Activated T-cell treated with anti-CD3 and anti-CD28 coated beads, Interleukin-2, amount 50 U/mL, for 1 hour (primary cell): ENCODE data around the gene GRID2IP.
"Not testable (repeated sequence)": the region's sequence is repeated elsewhere in the genome, so short reads cannot be mapped to it uniquely, and the experiment has no call there.

Source experiments
- DNase-seq: peaks from one replicate; pipeline ENCODE4 v3.0.0-alpha.2; 2020

The GRID2IP gene

DNA sequence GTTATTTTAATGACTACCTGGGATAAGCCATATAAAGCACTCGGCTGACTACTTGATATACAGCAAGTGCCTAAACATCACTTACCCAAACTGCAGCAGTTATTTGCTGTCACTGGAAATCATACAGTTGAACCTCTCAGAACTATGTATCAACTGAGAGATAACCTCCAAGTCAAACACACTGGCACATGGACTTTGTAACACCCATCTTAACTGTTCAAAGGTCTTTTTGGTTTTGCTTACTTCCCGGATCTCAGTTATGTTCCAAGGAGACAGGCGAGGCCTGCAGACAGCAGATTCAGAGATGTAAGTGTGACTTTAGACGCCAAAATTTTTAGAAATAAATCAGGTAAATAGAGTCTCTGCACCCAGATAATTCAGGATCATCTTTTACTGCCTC, 69.0 kb downstream of the GRID2IP start:
- DNase-seq: no peak

DNA sequence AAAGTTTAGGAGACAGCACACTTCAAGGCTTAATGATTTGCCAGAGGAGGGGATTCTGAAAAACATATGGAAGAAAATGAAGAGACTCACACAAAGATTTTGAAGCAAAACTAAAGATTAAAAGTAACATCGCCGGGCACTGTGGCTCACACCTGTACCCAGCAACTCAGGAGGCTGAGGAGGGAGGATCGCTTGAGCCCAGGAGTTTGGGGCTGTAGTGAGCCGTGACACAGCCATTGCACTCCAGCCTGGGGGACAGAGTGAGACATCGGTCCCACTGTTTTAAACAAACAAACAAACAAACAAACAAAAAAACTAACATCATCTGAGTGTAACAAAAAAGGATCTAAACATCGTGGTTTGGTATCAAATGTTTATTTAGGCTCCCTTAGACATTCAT, 69.8 kb downstream of the GRID2IP start:
- DNase-seq: no peak

DNA sequence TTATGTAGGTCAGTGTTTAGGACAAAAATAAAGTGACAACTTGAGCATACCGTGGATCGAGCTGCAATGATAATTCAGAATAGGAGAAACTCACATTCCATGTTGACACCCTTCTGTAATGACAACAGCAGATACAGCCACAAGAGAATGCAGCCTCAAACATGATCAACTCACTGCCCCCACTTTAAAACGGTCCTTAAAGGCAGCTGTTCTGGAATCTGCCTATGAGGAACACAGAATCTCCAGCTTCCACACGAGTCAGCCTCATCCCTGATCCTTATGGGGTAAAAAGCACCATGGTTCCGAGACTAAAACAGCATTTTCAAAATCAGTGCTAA, 71.0 kb downstream of the GRID2IP start:
- no peak for DNase-seq

DNA sequence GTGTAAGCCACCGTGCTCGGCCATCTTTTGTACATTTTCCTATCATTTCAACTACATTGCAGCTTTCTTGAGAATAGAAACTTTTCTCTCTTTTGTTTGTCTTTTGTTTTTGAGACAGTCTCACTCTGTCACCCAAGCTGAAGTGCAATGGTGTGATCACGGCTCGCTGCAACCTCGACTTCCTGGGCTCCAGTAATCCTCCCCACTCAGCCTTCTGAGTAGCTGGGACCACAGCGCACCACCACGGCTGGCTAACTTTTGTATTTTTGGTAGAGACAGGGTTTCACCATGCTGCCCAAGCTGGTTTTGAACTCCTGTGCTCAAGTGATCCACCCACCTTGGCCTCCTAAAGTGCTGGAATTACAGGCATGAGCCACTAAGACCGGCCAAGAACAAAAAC, 72.2 kb downstream of the GRID2IP start:
- no peak for DNase-seq

DNA sequence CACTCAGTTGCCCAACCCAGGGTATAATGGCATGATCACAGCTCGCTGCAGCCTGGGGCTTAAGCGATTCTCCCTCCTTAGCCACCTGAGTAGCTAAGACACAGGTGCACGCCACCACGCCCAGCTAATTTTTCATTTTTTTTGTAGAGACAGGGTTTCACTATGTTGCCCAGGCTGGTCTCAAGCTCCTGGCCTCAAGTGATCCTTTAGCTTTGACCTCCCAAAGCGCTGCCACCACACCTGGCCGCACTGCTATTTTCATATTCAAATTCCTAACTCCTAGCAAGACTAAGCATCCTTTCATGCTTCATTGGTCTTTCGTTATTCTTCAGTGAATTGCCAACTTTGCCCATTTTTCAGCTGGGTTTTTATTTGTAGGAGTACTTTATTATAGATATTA, 73.1 kb downstream of the GRID2IP start:
- DNase-seq: no peak

DNA sequence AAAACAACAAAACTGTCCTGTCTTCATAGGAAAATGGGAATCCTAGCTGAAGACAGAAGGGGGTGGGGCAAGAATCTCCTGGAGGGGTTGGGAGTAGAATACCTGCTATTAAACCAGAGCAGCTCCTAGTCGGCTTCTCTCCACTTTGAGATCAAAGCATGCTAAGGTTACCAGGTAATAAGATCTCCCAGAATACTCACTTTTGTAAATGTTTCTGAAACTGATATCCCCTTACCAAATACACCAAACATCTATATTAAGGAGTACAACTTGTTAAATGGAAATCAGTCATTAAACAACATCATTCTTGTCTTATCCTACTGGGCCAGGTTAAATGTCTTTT, 74.0 kb downstream of the GRID2IP start:
- DNase-seq: no peak

DNA sequence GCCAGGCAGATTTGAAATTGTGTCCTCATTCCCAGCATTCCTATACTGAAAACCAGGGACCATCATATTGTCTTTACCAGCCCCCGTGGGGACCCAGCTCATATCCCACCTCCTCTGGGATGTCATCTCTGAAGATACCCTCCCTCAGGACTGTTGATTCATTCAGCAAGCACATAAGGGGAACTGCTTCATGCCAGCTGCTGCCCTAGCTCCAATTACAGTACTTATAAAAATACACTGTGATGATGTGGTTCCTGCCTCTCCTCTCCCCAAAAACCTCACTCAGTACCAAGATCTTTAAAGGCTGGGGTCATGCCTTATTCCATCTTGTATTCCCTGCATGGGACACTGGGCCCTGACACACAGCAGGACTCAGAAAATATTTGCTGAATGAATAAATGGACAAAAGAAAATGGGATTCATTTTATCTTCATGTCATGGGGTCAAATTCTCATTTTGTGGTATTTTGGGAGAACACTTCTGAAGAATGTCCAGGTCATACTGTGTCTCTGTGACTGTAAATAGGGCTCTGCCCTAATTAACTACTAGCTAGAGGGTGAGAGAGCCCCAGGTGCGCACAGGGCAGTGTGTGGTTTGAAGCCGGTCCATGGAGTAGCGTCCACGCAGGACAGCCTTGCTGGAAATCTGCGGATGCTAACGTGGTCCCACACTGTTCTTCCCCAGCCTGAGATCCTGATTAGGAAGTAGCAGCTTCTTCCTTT, 74.5 kb downstream of the GRID2IP start:
- DNase-seq: no peak

DNA sequence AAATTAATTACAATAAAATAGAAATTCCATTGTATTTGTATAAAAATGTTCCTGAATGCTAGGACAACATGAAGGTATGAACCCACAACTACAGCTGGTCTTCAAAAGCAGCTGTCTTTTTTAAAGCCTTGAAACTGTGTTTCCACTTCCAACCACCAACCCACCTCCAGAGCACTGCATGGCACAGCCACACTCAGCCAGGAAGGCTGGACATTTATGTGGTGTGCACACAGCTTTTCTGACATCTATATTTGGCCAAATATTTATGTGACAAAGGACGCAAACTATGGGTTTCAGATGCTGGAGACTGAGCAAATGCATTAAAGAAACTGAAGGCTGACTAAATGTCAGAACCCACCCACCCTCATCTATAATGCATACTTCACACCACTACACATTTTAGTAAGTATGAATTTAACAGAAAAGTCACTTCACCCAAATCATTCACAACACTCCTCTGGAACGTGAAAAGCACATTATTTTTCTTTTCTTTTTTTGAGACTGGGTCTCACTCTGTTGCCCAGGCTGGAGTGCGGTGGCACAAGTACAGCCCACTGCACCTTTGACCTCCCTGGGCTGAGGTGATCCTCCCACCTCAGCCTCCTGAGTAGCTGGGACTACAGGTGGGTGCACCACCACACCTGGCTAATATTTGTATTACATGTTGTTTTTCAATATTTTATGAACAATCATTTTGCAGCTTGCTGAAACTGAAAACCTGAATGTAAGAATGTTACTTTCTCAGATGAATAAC, 75.7 kb downstream of the GRID2IP start:
- no peak for DNase-seq

DNA sequence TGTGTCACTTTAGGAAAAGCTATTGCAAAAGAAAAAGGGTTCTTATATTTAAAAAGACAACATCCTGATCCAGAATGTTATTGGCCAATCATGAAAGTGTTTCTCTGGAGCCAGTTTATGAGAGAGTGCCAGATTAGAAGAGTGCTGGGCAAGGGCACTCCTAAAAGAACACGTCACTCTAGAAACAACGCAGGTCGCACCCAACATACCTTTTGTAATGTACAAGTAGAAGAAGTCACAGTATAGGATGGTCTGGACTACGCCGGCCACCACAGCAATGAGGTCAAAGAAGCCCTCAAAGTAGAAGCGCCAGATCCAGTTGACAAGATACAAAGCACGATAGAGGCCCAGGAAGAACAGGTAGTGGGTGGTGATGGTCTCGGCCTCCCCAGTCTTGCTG, 85.4 kb downstream of the GRID2IP start:
- DNase-seq: no peak

DNA sequence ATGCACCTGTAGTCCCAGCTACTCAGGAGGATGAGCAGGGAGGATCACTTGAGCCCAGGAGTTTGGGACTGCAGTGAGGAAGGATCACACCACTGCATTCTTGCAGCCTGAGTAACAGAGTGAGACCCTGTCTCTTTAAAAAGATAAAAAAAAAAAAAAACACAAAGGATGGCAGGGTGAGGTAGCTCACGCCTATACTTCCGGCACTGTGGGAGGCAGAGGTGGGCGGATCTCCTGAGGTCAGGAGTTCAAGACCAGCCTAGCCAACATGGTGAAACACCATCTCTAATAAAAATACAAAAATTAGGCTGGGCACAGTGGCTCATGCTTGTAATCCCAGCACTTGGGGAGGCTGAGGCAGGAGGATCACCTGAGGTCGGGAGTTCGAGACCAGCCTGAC, 87.7 kb downstream of the GRID2IP start:
- not testable (repeated sequence) for DNase-seq

DNA sequence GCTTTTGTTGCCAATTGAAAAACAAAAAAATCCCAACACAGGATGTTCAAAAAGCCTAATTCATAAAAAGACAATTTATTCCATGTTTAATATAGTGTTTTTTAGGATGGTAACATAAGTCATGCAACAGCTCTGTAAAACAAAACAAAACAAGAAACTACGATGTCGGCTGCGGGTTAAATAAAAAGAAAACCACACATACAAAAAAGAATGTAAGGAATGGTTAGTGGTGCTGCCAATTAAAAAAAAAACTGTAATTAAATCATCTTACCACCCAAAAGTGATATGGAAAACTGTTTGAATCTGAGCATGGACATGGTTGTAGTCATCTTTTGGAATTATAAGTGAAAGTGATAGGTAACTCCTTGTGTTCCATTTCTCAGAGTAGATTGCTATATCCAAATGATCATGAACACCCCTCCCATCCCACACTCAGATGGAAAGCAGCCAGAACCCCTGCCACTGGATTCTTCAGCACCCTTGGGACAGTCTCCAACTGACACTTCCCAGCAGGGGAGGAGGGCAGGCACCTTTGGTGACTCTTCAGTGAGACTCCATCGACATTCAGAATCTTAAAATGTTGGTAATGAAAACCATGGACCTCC, 89.2 kb downstream of the GRID2IP start:
- DNase-seq: no peak

DNA sequence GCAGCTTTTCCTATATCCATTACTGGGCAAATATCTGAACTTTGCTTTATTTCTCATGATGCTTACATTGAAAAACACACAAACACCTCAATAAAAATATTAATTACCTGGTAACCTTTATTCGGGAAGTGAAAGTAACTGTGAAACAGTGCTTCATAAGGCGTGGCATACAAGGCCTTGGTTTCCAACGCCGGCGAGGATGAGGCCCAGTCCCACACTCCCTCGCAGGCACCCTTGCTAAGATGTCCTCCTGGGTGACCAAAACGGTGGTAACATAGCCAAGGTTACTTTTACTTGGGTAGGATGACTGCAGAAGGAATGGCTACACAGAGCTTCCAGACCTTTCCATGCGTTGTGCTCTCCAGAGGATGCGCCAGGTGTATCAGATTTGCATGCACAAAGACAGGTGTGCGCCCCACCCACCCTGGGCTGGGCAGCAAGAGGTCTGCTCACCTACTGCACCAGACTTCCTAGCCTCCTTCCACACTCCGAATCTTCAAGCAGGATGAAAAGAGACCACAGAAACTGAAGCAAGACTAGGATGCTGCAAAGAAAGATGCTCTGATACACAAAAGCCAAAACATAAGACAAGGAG, 90.2 kb downstream of the GRID2IP start:
- no peak for DNase-seq

DNA sequence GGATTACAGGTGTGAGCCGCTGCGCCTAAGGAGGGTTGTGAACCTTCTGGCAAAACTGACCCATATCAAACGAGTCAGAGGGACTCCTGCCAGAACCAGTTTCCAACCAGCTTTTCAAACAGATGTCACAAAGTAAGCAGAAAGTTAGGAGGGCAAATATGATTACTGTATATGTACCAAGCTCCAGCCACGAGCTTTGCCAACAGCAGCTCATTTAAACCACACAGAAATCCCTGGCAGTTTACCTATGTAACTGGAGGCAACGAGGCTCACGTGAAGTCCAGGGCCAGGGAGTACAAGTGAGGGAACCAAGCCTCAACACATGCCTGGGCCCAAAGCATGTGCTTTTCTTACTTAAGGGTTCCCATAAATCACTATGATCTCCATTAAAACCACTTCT, 91.0 kb downstream of the GRID2IP start:
- no peak for DNase-seq

DNA sequence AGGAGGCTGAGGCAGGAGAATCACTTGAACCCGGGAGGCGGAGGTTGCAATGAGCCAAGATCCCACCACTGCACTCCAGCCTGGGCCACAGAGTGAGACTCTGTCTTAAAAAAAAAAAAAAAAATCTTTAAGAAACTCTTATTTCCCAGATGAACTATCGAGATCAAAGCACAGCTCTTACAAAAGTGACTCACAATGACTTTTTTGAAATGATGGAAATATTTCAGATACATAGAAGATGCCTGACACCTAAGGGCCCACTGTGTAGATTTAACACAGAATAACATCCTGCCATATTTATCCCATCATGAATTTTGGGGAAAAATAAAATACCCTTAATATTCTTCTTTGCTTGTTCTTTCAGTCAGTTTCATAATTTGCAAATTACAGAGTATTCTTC, 92.6 kb downstream of the GRID2IP start:
- DNase-seq: not testable (repeated sequence)

DNA sequence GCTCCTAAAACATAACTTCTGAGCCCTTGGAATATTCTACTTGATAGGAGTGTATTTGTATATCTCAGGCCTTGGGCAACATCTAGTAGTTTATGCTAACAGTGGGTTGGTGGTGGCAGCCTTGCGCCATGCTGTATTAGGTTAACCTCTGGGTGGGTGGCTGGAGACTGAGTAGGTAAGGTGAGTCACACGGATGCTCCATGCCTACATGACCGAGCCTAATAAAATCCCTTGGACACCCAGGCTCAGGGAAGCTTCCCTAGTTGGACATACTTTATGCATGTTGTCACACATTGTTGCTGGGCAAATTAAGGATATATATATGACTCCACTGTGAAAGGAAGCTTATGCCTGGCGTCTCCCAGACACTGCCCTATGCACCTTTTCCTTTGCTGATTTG, 97.5 kb downstream of the GRID2IP start:
- DNase-seq: no peak

DNA sequence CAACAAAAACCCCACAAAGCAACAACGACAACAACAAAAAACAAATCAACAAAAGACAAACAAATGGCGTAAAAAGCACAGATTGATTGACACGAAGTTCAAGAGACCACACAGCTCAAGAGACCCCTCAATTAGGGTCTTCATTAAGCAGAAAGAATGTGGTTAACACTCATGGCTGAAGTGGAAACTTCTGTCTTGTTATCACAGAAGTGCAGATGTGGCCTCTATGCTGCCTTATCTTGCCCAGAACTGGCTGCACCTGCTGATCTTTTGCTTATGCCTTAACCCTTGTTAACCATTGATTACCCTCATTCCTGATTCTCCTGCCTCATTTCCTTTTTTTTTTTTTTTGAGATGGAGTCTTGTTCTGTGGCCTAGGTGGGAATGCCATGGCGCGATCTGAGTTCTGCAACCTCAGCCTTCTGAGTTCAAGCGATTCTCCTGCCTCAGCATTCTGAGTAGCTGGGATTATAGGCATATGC, 100.0 kb downstream of the GRID2IP start:
- DNase-seq: no peak

DNA sequence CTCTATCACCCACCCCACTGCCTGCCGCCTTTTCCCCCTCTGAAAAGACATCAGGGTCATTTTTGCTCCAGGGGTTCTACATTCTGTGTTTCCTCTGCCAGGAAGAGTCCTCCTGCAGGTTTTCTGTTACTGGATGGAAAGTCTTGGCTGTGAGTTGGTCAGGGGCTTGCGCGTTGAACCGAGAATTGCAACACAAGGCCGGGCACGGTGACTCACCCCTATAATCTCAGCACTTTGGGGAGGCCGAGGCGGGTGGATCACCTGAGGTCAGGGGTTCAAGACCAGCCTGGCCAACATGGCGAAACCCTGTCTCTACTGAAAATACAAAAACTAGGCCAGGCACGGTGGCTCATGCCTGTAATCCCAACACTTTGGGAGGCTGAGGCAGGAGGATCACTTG, 100.7 kb downstream of the GRID2IP start:
- DNase-seq: not testable (repeated sequence)

DNA sequence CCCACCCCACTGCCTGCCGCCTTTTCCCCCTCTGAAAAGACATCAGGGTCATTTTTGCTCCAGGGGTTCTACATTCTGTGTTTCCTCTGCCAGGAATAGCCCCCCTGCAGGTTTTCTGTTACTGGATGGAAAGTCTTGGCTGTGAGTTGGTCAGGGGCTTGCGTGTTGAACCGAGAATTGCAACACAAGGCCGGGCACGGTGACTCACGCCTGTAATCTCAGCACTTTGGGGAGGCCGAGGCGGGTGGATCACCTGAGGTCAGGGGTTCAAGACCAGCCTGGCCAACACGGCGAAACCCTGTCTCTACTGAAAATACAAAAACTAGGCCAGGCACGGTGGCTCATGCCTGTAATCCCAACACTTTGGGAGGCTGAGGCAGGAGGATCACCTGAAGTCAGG, 101.4 kb downstream of the GRID2IP start:
- not testable (repeated sequence) for DNase-seq

DNA sequence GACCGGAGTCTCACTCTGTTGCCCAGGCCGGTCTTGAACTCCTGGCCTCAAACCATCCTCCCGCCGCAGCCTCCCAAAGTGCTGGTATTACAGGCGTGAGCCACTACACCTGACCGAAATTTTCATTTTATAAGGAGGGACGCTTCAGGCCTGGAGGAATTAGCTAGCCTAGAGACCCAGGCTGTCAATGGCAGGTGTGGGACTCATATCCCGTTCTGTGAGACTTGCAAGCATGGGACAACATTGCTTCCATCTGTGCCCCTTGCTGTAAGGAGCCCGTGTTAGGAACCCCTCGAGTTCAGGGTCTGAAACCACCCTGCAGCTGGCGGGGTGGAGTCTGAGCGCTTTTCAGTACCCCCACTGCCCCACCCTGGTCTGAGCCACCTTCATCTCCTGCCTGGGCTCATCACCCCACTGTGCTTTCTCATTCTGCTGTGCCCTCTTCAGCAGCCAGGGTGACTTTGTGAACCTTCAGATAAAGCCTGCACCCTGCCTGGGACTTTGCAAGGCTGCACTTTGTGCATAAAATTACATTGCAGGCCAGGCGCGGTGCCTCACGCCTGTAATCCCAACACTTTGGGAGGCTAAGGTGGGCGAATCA, 102.2 kb downstream of the GRID2IP start:
- DNase-seq: no peak

DNA sequence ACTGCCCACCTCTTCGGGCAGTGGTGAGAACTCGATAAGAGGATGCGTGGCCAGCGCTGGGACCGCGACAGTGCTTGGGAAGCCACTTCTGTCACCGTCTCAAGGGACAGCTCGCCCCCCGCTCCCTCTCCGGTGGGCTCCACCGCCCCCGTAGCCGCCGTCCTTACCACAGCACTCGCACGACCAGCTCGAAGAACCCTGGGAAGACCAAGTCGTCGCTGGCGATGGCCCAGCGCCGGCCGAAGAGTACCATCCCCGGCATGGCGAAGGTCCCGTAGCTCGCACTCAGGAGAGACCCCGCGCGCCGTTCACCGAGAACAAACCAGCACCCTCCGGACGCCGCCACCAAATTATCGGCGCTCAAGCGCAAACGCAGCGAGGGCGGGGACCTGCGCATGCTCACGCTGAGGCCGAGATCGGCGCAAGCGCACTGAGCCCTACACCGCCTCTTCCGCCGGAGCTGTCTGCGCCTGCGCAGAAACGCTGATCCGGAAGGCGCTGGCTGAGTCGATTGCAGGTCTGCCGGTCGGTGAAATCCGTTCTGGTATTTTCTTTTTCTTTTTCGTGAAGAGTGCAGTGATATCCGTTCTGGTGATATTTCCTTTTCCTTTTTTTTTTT, 103.6 kb downstream of the GRID2IP start, which contains the start of gene DAGLB:
Gene DAGLB, minus strand, starts transcription at position 374 of the 619 bp plus-strand sequence. Its CDS starts 112 bp downstream, at position 262.
- DNase-seq: peak; percentile 97
